ENCODE measurements around the gene UMOD.

The UMOD gene

DNA sequence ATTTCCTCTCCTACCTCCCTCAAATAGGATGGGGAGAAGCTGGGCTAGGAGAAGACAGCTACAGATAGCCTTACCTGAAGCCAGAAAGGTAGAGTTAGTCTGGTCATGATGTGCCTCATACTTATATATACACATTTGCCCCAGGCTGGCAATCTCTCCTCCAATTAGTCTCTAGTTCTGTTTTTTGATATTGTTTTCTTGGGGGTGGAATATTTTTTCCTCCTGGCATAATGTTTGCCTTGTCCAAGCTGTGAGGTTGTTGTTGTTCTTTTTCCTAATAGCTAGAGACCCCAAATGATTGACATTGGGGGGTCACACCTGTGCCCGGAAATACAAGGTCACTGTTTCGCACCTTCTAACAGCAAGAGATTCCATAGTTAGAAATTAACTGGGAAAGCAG lies at the start of gene UMOD:
Gene UMOD (minus strand): TSS at position 101 of the 400 bp plus-strand sequence. CDS start 1,978 bp downstream, outside the sequence.
- DNase-seq, result no peak

DNA sequence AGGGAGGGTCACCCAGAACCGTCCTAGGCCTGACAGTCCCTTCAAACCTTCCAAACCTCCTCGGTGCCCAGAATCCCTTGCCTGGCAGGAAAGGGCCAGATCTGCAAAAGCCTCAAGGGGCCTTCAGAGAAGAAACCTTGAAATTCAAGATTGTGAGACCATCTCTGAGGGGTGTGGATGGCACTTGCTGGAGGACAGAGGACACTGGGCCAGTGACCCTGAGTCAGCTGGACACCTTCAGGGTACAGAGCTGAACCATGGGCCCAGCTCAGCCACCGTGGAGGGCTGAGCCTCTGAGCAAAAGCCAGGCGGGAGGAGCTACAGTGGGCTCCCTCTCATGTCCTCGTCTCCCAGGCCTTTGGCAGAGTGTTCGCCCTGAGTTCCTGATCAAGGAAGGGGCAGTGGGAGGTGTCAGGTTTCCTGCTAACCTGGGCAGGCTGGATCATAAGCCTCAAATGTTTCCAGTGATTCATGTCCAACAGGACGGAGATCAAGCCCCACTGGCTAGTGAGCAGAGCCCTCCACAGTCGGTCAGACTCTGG lies 49.0 kb upstream of the UMOD start:
- DNase-seq, result no peak

GRCh38 chr16:20401066-20401465 lies 48.6 kb upstream of the UMOD start:
- no peak for DNase-seq

GRCh38 chr16:20399185-20399584 lies 46.7 kb upstream of the UMOD start:
- DNase-seq, result no peak

- no peak for DNase-seq
These were observed 46.1 kb upstream of the UMOD start for GRCh38 chr16:20398603-20399002.

DNA sequence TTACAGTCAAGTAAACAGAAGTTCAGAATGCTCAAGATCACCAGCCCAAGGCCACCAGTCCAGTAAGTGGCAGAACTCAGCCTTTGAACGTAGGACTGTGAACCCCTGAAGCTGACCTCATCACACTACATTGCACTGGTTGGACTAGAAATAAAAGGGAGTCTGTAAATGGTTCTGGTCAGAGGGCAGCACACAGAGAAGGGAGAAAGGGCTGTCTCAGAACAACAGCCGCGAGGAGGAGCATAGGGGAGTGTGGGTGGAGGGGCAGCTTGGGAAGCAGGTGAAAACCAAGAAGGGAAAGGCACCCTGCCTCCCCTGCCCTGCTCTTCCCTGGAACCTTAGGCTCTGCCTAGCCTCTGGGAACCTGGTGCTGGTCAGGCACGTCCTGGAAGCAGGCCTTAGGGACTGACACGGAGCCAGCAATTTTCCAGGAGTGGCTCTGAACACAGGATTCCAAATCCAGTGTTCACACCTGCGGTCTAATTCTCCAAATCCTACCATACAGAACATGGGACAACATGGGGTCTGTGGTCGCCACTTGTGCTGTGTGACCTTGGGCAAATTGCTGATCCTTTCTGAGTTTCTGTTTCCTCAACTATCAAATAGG lies 45.1 kb upstream of the UMOD start:
- no peak for DNase-seq

- DNase-seq, result no peak
These were observed 44.4 kb upstream of the UMOD start for GRCh38 chr16:20396846-20397467.

DNA sequence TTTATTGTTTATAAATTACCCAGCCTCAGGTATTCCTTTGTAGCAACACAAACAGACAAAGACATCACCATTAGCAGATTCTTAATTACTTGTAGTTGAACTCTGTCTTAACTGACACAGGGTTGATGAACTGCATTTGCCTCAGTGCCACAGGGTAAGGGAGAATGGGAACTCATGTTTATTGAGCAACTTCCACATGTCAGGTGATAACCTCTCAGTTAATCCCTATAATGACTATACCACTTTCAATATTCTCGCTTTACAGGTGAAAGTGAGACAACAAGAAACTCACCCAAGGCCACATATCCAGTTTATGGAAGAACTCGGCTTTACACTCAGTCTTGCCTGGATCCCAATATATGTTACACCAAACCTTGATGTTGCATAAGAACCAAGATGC lies 43.4 kb upstream of the UMOD start:
- DNase-seq, result no peak

DNA sequence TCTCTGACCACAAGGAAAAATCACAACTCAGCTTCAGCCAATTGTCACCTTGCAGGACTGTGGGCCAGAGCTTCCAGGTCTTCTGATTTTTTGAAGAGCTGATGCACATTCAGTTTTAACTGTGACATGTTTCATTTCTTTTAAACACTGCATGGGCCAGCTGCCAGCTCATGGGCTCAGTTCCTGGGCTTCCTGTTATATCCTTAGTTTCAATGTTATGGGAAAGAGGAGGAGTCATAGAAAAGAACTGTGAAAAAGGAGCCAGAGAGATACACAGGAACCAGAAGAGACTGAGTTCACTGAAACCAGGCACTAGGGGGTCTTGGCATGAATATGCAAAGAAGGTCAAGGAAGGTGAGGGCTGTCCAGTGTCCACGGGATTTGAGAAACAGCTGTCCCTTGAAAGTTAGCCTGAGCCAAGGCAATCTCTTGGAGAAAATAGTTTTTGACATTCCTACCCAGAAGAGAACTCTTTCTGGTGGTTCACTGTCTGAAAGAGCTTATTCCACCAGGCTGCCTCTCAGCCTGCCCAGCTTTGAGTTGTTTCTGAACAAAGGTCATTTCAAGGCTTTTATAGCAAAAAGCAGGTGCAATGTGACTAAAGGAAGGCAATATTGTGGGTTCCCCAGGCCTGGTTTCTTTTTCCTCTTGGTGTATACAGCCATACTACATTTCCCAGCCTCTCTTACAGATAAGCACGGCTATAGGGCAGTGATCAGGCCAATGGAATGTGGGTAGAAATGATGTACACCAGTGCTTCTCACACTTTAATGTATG lies 41.5 kb upstream of the UMOD start:
- DNase-seq, result no peak

GRCh38 chr16:20391045-20391444 lies 38.5 kb upstream of the UMOD start:
- no peak for DNase-seq

GRCh38 chr16:20388854-20389253 lies 36.3 kb upstream of the UMOD start:
- DNase-seq, result no peak

GRCh38 chr16:20387978-20388377 lies 35.5 kb upstream of the UMOD start:
- DNase-seq, result no peak

- peak; percentile 73 for DNase-seq
These were observed 33.6 kb upstream of the UMOD start for GRCh38 chr16:20385844-20386832.

DNA sequence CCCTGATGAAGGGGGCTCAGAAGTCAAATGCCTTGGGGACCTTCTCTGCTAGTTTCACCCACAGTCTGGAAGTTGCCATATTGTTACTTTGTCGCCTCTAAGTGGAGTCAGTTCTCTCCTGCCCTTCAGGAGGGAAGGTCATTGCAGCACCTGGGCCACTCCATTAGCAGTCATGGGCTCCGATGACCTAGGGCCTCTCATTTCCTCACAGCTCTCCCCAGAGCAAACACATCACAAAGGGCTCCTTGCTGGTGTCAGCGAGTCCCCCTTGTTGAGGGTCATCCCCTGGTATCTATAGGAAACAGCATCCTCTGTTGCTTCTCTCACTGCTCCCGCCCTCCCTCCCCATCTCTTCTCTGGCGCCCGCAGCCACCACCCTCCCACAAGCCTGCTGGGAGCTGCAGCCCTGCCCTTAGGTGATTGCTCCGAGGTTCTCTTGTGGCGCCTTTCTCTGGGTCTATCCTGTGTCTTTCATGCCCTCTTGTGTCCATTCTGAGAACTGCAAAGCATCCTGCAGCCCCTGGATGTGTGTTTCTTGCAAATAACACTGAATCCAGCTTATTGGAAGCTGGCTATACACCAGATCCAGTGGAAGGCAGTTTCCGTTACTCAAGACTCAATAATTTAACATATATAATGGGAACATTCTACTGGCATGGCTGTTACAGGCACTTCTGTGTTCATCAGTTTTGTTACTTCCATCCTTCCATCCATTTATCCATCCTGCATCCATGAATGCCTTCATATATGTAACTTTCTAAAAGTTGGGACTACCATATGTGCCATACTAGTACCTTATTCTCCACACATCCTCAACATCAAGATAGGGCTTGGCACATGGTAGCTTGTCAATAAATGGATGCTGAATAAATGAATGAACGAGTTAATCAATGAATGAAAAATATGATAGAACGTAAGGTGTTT lies 30.9 kb upstream of the UMOD start:
- DNase-seq, result peak; percentile 57 to 61

DNA sequence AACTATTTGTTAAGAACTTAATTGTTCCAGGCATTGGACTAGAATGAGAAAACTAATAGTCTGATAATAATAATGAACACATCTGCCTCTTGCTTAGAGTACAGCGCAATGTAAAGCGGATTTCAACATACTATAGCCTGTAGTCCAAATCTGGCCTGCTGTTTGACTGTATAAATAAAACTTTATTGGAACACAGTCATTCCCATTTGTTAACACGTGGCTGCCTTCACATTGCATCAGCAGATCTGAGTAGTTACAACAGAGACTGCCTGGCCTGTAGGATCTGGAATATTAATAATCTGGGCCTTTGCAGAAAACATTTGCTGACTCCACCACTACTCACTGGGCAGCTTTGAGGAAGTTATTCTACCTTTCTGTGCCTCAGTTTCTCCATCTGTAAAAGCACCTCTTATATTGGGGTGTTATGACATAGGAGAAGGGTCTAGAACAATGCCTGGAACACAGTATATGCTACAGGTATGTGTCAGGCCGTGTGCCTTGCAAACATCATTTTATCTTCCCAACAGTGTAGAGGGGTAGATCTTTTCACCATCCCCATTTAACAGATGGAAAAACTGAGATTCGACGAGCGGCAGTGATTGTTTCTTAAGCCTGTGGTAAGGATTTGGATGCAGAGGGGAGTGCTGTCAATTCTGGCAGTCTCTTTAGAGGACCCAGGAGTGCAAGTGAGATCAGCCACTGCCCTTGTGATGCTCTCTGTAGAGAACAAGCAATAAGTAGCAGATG lies 29.9 kb upstream of the UMOD start:
- no peak for DNase-seq

DNA sequence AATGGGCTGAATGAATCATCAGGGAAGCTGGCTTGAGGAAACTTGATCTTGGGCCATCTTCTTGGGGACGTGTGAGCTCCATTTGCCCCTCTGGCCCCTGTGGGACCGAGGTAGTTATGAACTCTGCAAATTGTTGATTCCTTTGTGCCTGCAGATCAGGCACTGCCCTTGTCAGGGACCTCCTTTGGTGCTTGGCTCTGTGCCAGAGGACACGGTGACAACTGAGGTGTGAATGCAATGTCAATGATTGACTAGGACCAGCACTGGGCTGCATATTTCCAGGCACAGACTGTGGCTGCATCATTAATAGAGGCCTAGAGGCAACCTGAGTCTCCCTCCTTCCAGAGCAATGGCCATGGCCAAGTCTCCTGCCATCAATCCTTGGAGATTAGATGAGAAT lies 28.3 kb upstream of the UMOD start:
- DNase-seq, result no peak

DNA sequence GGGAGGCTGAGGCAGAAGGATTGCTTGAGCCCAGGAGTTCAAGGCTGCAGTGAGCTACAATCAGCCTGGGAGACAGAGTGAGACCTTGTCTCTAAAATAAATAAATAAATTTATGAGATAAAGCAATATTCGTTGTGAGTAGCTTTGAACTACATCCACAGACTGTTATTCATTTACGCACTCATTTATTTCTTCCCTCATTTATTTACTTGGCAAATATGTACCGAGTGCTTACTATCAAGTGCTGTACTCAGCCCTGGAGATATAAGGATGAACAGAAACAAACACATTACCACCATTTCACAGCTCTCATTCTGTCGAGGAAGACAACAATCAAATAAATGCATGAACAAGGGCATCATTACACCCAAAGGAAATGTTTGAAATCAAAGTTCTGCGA lies 24.7 kb upstream of the UMOD start:
- DNase-seq, result no peak

DNA sequence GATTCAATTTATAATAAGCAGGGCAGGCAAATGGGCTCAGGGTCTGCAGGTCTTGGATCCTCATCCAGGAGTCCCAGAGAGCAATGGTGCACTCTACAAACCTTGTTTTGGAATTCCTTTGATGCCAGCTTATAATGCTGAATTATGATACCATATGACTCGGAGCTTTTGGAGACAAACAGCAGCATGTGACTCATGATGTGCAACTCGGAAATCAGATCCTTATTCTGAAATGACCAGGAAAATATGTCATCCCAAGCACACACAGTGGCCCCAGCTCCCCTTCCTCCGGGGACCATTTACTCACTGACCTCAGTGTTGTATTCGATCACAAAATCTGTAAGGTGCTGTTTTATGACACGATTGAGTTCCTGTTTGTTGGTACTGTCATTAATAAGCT lies 20.2 kb upstream of the UMOD start:
- DNase-seq, result no peak

GRCh38 chr16:20369452-20370054 lies 17.0 kb upstream of the UMOD start:
- DNase-seq, result no peak

DNA sequence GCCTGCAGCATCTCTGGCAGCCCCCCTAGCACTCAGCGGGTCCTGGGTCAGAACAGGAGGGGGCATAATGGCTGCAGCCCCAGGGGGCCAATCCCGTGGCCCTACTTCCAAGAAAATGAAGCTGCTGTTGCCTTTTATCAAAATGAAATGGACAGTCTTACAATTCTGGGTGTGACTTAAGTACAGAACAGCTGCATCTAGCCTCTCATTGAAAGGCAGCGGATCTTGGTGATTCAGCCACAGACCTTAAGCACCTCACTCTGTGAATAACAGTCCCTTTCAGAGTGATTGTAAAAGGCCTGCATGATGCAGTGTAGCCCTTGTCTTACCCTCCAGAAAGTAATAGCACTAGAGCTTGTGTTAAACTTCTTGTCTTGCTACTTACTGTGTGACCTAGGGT lies 11.5 kb upstream of the UMOD start:
- no peak for DNase-seq
